ENCODE data around the gene UBE2M.

UBE2M gene

GRCh38 chr19:58552655-58553054 is 5.8 kb downstream of the UBE2M start:
- Histone ChIP-seq H3K27ac (ENCODE audit: low read depth, low read length) (no peak overlapping the region), H3K36me3 (ENCODE audit: insufficient read depth, low read length) (peaks cover 9% of the 10 kb centered on the region), H2AFZ (ENCODE audit: low read length, unreplicated experiment) (no peak overlapping the region), H3K4me3 (ENCODE audit: low read depth, low read length) (no peak overlapping the region), H3K4me1 (ENCODE audit: control insufficient read depth, insufficient read depth, low read length, unreplicated experiment) (peaks cover 18% of the 10 kb centered on the region), H3K27me3 (ENCODE audit: insufficient read depth, low read length) (no peaks in the 10 kb centered on the region), H3K79me2 (ENCODE audit: control insufficient read depth, insufficient read depth, low read length, unreplicated experiment) (peaks cover 36% of the 10 kb centered on the region)

DNA sequence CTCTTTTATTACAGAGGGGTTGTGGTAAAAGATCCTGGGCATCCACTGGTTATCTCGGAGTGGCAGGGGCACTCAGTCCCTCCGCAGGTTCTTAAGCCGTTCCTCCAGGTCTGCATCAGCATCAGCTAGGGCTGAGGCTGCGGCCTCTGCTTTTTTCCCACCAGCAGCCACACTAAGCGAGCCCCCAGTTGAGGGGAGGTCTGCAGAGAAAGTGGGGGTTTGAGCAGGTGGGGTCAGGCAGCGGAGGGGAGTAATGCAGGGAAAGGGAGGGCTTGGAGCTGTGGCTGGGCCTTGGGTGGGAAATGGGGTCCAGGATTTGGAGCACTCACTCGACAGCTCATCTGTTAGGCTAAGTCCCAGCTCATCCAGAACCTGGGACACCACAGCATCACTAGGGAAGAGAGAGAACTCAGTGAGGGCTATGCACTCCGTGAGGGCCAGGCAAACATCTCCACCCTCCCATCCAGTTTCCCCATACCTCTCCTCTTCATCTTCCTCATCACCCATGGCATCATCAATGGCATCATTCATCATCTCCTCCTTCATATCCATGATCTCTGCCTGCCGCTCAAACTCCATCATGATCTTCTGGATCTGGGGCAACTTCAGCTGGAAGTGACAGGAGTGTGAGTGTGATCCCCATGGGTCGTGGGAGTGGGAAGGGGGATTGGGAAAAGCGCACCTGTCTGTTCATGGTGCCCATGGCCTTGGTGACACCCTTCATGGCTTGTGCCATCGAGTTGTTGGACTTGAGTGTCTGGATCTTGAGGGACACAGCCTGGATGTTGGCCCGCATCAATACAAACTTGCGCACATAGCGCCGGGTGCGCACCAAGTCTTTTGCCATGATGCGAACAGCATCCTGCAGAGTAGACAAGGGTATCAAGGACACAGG is 6.6 kb downstream of the UBE2M start:
- H3K36me3 ChIP-seq (ENCODE audit: insufficient read depth, low read length): peaks cover 9% of the 10 kb centered on the region
- no peak overlapping the region for H3K4me3 ChIP-seq (ENCODE audit: low read depth, low read length)
- H3K79me2 ChIP-seq (ENCODE audit: control insufficient read depth, insufficient read depth, low read length, unreplicated experiment): peaks cover 35% of the 10 kb centered on the region
- peaks cover 18% of the 10 kb centered on the region for H3K4me1 ChIP-seq (ENCODE audit: control insufficient read depth, insufficient read depth, low read length, unreplicated experiment)
- H2AFZ ChIP-seq (ENCODE audit: low read length, unreplicated experiment): no peak overlapping the region
- no peak overlapping the region for H3K27ac ChIP-seq (ENCODE audit: low read depth, low read length)
- no peaks in the 10 kb centered on the region for H3K27me3 ChIP-seq (ENCODE audit: insufficient read depth, low read length)

DNA sequence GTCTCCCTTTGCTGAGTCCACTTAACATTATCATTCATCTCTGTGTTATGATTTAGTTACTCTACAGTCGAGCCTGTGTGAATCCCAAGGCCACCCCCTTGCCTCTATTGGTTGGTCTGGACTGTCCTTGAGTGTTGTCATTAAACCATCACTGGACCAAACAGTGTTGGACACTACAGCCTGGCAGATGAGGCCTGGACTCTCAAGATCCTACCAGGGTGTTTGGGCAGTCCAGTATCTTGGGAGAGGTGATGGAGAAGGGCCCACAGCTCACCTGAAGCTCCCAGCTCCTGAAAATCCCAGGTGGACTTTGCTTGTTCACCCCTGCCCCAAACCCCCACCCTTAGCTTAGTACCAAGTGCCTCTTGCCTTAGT is 7.3 kb downstream of the UBE2M start:
- H3K36me3 ChIP-seq (ENCODE audit: insufficient read depth, low read length): peaks cover 9% of the 10 kb centered on the region
- no peaks in the 10 kb centered on the region for H3K27me3 ChIP-seq (ENCODE audit: insufficient read depth, low read length)
- peaks cover 18% of the 10 kb centered on the region for H3K4me1 ChIP-seq (ENCODE audit: control insufficient read depth, insufficient read depth, low read length, unreplicated experiment)
- H3K79me2 ChIP-seq (ENCODE audit: control insufficient read depth, insufficient read depth, low read length, unreplicated experiment): peaks cover 35% of the 10 kb centered on the region
- no peak overlapping the region for H3K4me3 ChIP-seq (ENCODE audit: low read depth, low read length)
- H3K27ac ChIP-seq (ENCODE audit: low read depth, low read length): no peak overlapping the region
- H2AFZ ChIP-seq (ENCODE audit: low read length, unreplicated experiment): no peak overlapping the region

GRCh38 chr19:58550362-58551122 is 7.9 kb downstream of the UBE2M start:
- H3K27me3 ChIP-seq (ENCODE audit: insufficient read depth, low read length): no peaks in the 10 kb centered on the region
- H3K36me3 ChIP-seq (ENCODE audit: insufficient read depth, low read length): peaks cover 14% of the 10 kb centered on the region
- H3K4me3 ChIP-seq (ENCODE audit: low read depth, low read length): no peak overlapping the region
- peaks cover 19% of the 10 kb centered on the region for H3K4me1 ChIP-seq (ENCODE audit: control insufficient read depth, insufficient read depth, low read length, unreplicated experiment)
- H2AFZ ChIP-seq (ENCODE audit: low read length, unreplicated experiment): no peak overlapping the region
- peaks cover 35% of the 10 kb centered on the region for H3K79me2 ChIP-seq (ENCODE audit: control insufficient read depth, insufficient read depth, low read length, unreplicated experiment)
- no peak overlapping the region for H3K27ac ChIP-seq (ENCODE audit: low read depth, low read length)

GRCh38 chr19:58549664-58550361 is 8.6 kb downstream of the UBE2M start:
- H3K79me2 ChIP-seq (ENCODE audit: control insufficient read depth, insufficient read depth, low read length, unreplicated experiment): peaks cover 40% of the 10 kb centered on the region
- H3K4me1 ChIP-seq (ENCODE audit: control insufficient read depth, insufficient read depth, low read length, unreplicated experiment): peaks cover 15% of the 10 kb centered on the region

DNA sequence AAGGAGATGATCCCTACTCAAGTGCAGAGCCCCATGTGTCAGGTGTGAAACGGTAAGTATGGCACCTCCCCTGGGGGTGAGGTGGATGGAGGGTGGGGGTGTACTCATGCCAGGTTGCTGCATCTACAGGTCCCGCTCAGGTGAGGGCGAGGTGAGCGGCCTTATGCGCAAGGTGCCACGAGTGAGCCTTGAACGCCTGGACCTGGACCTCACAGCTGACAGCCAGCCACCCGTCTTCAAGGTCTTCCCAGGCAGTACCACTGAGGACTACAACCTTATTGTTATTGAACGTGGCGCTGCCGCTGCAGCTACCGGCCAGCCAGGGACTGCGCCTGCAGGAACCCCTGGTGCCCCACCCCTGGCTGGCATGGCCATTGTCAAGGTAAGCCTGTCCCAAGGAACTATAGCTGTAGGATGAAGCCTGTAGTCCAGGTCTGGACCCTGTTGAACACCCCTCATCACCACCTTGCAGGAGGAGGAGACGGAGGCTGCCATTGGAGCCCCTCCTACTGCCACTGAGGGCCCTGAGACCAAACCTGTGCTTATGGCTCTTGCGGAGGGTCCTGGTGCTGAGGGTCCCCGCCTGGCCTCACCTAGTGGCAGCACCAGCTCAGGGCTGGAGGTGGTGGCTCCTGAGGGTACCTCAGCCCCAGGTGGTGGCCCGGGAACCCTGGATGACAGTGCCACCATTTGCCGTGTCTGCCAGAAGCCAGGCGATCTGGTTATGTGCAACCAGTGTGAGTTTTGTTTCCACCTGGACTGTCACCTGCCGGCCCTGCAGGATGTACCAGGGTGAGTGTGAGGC is 9.3 kb downstream of the UBE2M start:
- H3K27me3 ChIP-seq (ENCODE audit: insufficient read depth, low read length): no peaks in the 10 kb centered on the region
- H3K27ac ChIP-seq (ENCODE audit: low read depth, low read length): no peak overlapping the region
- H3K36me3 ChIP-seq (ENCODE audit: insufficient read depth, low read length): peaks cover 14% of the 10 kb centered on the region
- H3K4me1 ChIP-seq (ENCODE audit: control insufficient read depth, insufficient read depth, low read length, unreplicated experiment): peaks cover 15% of the 10 kb centered on the region
- no peak overlapping the region for H2AFZ ChIP-seq (ENCODE audit: low read length, unreplicated experiment)
- peaks cover 43% of the 10 kb centered on the region for H3K79me2 ChIP-seq (ENCODE audit: control insufficient read depth, insufficient read depth, low read length, unreplicated experiment)
- H3K4me3 ChIP-seq (ENCODE audit: low read depth, low read length): no peak overlapping the region

More at GRCh38 chr19:58549664-58550361, 8.6 kb downstream of the UBE2M start:
- no peak overlapping the region for H3K4me3 ChIP-seq (ENCODE audit: low read depth, low read length)
- no peaks in the 10 kb centered on the region for H3K27me3 ChIP-seq (ENCODE audit: insufficient read depth, low read length)
- peaks cover 14% of the 10 kb centered on the region for H3K36me3 ChIP-seq (ENCODE audit: insufficient read depth, low read length)
- no peak overlapping the region for H2AFZ ChIP-seq (ENCODE audit: low read length, unreplicated experiment)
- H3K27ac ChIP-seq (ENCODE audit: low read depth, low read length): no peak overlapping the region

GRCh38 chr19:58547323-58548312 is 10.8 kb downstream of the UBE2M start:
- H3K4me1 ChIP-seq (ENCODE audit: control insufficient read depth, insufficient read depth, low read length, unreplicated experiment): peaks cover 8% of the 10 kb centered on the region
- no peak overlapping the region for H2AFZ ChIP-seq (ENCODE audit: low read length, unreplicated experiment)
- H3K4me3 ChIP-seq (ENCODE audit: low read depth, low read length): peak overlapping the region; percentile 16; the same call in 1 of the 2 replicates
- peaks cover 12% of the 10 kb centered on the region for H3K36me3 ChIP-seq (ENCODE audit: insufficient read depth, low read length)
- H3K79me2 ChIP-seq (ENCODE audit: control insufficient read depth, insufficient read depth, low read length, unreplicated experiment): peaks cover 43% of the 10 kb centered on the region
- no peak overlapping the region for H3K27ac ChIP-seq (ENCODE audit: low read depth, low read length)
- no peaks in the 10 kb centered on the region for H3K27me3 ChIP-seq (ENCODE audit: insufficient read depth, low read length)

- Histone ChIP-seq H3K27ac (ENCODE audit: low read depth, low read length) (no peak overlapping the region), H3K79me2 (ENCODE audit: control insufficient read depth, insufficient read depth, low read length, unreplicated experiment) (peaks cover 43% of the 10 kb centered on the region), H3K27me3 (ENCODE audit: insufficient read depth, low read length) (no peaks in the 10 kb centered on the region), H3K4me1 (ENCODE audit: control insufficient read depth, insufficient read depth, low read length, unreplicated experiment) (peaks cover 8% of the 10 kb centered on the region), H2AFZ (ENCODE audit: low read length, unreplicated experiment) (no peak overlapping the region), H3K4me3 (ENCODE audit: low read depth, low read length) (peak overlapping the region; percentile 95), H3K36me3 (ENCODE audit: insufficient read depth, low read length) (peaks cover 9% of the 10 kb centered on the region; the same call in 1 of the 2 replicates)
Observed at GRCh38 chr19:58546019-58546530, 12.3 kb downstream of the UBE2M start.
